ENCODE results near the gene IL4I1. TPM values are rescaled to one million over a fixed set of nuclear protein-coding genes. Genes with fewer than 3 reads are reported as not detected.
"Not testable (repeated sequence)": the region's sequence is repeated elsewhere in the genome, so short reads cannot be mapped to it uniquely, and the experiment has no call there.

Gene IL4I1, protein sequence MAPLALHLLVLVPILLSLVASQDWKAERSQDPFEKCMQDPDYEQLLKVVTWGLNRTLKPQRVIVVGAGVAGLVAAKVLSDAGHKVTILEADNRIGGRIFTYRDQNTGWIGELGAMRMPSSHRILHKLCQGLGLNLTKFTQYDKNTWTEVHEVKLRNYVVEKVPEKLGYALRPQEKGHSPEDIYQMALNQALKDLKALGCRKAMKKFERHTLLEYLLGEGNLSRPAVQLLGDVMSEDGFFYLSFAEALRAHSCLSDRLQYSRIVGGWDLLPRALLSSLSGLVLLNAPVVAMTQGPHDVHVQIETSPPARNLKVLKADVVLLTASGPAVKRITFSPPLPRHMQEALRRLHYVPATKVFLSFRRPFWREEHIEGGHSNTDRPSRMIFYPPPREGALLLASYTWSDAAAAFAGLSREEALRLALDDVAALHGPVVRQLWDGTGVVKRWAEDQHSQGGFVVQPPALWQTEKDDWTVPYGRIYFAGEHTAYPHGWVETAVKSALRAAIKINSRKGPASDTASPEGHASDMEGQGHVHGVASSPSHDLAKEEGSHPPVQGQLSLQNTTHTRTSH
- 5.9 TPM for total RNA-seq (2013)
- polyA plus RNA-seq, result 1 to 10 TPM; 5.6 to 7.6 (median 7.0) TPM
- polyA minus RNA-seq, result 7.5 and 12.1 TPM in 2 replicates
- 5.7 to 13.9 (median 9.4) reads per million in 11 experiments for total RNA-seq

DNA sequence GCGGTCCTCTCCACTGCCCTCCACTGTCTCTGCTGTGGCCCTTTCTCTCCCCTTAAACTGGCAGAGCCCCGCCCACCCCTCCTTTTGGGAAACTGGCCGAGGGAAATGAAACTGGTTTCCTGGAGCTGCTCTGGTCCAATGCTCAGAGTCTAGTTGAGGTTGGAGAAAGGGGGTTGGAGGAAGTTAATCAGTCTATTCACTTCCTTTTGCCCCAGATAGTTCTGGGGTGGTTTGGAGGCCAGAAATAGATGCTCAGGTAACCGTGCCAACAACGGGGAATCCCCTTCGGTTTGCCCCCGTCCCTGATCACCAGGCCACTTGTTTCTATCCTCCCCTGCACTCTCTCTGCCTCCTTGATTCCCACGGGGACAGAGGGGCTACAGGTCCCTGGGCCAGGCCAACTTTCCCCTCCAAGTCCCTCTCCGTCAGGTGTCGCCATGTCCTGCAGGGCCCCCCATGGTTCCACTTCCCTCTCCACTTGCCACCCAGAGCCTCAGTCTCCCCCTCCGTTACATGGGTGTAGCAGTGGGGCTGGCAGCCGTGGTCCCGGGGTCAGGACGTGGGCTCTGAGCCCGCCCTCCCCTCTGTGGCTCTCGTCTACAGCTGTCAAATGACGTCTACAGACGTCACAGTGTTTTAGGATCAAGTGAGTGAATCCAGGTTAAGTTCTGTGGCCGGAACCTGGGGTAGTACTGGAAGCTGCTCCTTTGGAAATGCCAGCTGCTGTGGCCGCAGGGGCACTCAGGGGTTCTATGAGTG is at the start of gene IL4I1:
IL4I1 (minus strand) TSS at position 25 of the 759 bp plus-strand sequence. CDS start 727 bp downstream, outside the sequence.
- Histone ChIP-seq H3K4me2 (replicated peaks; ENCODE audit: extremely low read depth, low read length, poor library complexity, severe bottlenecking) (peak within 1 kb of the TSS; percentile 83), H4K20me1 (ENCODE audit: insufficient read depth, low read length) (no peaks in the 10 kb centered on the region), H3K27me3 (ENCODE audit: control insufficient read depth in 2 of 2, insufficient read depth in 2 of 2, low read length in 2 of 2) (peaks cover 0 to 5% of the 10 kb centered on the region in 2 donors), H3K4me3 (replicated peaks in 1 of 3; ENCODE audit: low read depth in 2 of 3, low read length in 3 of 3) (peak within 1 kb of the TSS; percentile 3 to 72 (median 38)), H3K27ac (ENCODE audit: low read depth in 1 of 2, low read length in 2 of 2) (peak within 1 kb of the TSS; percentile 99 to 100), H3K9me3 (replicated peaks in 1 of 2; ENCODE audit: control insufficient read depth in 1 of 2, insufficient read depth in 1 of 2, low read length in 2 of 2) (no peaks in the 10 kb centered on the region), H3K36me3 (replicated peaks in 1 of 2; ENCODE audit: control insufficient read depth in 1 of 2, insufficient read depth in 2 of 2, low read length in 2 of 2) (no peaks in the 10 kb centered on the region), H2AFZ (ENCODE audit: insufficient read depth, low read depth, low read length, poor library complexity, severe bottlenecking) (no peak within 1 kb of the TSS), H3K9ac (ENCODE audit: insufficient read depth, low read length, poor library complexity, severe bottlenecking) (peak within 1 kb of the TSS; percentile 83), H3K4me1 (ENCODE audit: control insufficient read depth in 1 of 2, insufficient read depth in 2 of 2, low read length in 2 of 2) (peaks cover 42 to 43% of the 10 kb centered on the region in 2 donors), H3K79me2 (ENCODE audit: insufficient read depth, low read length) (no peaks in the 10 kb centered on the region)
- H3K27ac Mint-ChIP-seq, result peak within 1 kb of the TSS; percentile 97 to 100 (median 99)
- H3K27me3 Mint-ChIP-seq (ENCODE audit: low read depth in 3 of 3), result peaks cover 14 to 19% (median 17%) of the 10 kb centered on the region in 3 donors
- H3K9me3 Mint-ChIP-seq, result peaks cover 0 to 2% (median 0%) of the 10 kb centered on the region in 7 donors
- peak within 1 kb of the TSS; percentile 76 to 87 for H3K4me3 Mint-ChIP-seq
- DNase-seq, result peak; percentile 91
- TF ChIP-seq, protein P1, sequence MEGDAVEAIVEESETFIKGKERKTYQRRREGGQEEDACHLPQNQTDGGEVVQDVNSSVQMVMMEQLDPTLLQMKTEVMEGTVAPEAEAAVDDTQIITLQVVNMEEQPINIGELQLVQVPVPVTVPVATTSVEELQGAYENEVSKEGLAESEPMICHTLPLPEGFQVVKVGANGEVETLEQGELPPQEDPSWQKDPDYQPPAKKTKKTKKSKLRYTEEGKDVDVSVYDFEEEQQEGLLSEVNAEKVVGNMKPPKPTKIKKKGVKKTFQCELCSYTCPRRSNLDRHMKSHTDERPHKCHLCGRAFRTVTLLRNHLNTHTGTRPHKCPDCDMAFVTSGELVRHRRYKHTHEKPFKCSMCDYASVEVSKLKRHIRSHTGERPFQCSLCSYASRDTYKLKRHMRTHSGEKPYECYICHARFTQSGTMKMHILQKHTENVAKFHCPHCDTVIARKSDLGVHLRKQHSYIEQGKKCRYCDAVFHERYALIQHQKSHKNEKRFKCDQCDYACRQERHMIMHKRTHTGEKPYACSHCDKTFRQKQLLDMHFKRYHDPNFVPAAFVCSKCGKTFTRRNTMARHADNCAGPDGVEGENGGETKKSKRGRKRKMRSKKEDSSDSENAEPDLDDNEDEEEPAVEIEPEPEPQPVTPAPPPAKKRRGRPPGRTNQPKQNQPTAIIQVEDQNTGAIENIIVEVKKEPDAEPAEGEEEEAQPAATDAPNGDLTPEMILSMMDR (IDR thresholded peaks at IDR 0.05), result no peak
- intact Hi-C loops (cut with micrococcal nuclease), result loop anchor here in 1 of 2 donors (1.0 kb wide), 1 partner anchor 31 kb away; no protein-coding TSS in a partner anchor
- 2% methylated on average over 11 of the region's 20 CpGs for WGBS (ENCODE audit: insufficient coverage)
- H3K36me3 Mint-ChIP-seq, result peaks cover 3 to 13% of the 10 kb centered on the region in 2 donors
- peaks cover 44% of the 10 kb centered on the region for H3K4me1 Mint-ChIP-seq

DNA sequence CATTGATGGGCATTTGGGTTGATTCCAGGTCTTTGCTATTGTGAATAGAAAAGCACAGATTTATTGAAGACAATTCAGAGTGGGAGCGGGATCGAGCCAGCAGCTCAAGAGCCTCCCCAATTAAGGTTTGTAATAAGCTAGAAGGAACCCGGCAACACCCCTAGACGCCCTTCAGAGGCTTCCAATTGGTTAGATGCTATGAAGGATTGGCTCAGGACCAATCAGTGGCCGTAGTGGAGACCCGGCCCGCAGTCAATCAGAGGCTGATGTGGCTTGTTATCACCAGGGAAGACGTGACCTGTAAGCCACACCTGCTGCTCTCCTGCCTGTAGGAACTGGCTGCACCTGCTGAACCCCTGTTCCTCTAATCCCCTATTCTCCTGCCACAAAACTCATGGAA is 49.7 kb upstream of the IL4I1 start:
- no peak overlapping the region for H2AFZ ChIP-seq (ENCODE audit: insufficient read depth, low read depth, low read length, poor library complexity, severe bottlenecking)
- 94% methylated on average over 6 of the region's 8 CpGs for WGBS (ENCODE audit: insufficient coverage)
- no peaks in the 10 kb centered on the region for H3K36me3 ChIP-seq (replicated peaks in 1 of 2; ENCODE audit: control insufficient read depth in 1 of 2, insufficient read depth in 2 of 2, low read length in 2 of 2)
- H3K4me3 ChIP-seq (replicated peaks in 1 of 3; ENCODE audit: low read depth in 2 of 3, low read length in 3 of 3), result no peak overlapping the region
- intact Hi-C loops (cut with micrococcal nuclease), result no loop called here
- Mint-ChIP-seq H3K27me3 (ENCODE audit: low read depth in 3 of 3) (peaks cover 7 to 19% (median 18%) of the 10 kb centered on the region in 3 donors), H3K9me3 (peaks cover 0 to 7% (median 0%) of the 10 kb centered on the region in 7 donors), H3K27ac (peak overlapping the region in 1 of 7 donors; percentile 66), H3K36me3 (no peaks in the 10 kb centered on the region), H3K4me3 (no peak overlapping the region), H3K4me1 (peaks cover 36% of the 10 kb centered on the region)
- DNase-seq, result no peak
- no peaks in the 10 kb centered on the region for H4K20me1 ChIP-seq (ENCODE audit: insufficient read depth, low read length)
- H3K79me2 ChIP-seq (ENCODE audit: insufficient read depth, low read length), result no peaks in the 10 kb centered on the region
- no peak overlapping the region for H3K27ac ChIP-seq (ENCODE audit: low read depth in 1 of 2, low read length in 2 of 2)
- no peak overlapping the region for H3K9ac ChIP-seq (ENCODE audit: insufficient read depth, low read length, poor library complexity, severe bottlenecking)
- no peaks in the 10 kb centered on the region for H3K9me3 ChIP-seq (replicated peaks in 1 of 2; ENCODE audit: control insufficient read depth in 1 of 2, insufficient read depth in 1 of 2, low read length in 2 of 2)
- H3K4me1 ChIP-seq (ENCODE audit: control insufficient read depth in 1 of 2, insufficient read depth in 2 of 2, low read length in 2 of 2), result peaks cover 20 to 26% of the 10 kb centered on the region in 2 donors
- TF ChIP-seq, protein P1 (IDR thresholded peaks at IDR 0.05), result no peak
- no peaks in the 10 kb centered on the region for H3K27me3 ChIP-seq (ENCODE audit: control insufficient read depth in 2 of 2, insufficient read depth in 2 of 2, low read length in 2 of 2)
- no peak overlapping the region for H3K4me2 ChIP-seq (replicated peaks; ENCODE audit: extremely low read depth, low read length, poor library complexity, severe bottlenecking)

DNA sequence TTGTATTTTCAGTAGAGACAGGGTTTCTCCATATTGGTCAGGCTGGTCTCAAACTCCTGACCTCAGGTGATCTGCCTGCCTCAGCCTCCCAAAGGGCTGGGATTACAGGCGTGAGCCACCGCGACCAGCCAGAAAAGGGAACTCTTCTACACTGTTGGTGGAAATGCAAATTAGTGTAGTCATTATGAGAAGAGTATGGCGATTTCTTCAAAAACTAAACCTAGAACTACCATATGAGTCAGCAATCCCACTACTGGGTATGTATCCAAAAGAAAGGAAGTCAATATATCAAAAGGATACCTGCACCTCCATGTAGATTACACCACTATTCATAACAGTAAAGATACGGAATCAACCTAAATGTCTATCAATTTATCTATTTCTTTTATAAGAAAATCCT is 47.9 kb upstream of the IL4I1 start:
- H3K79me2 ChIP-seq (ENCODE audit: insufficient read depth, low read length); H3K36me3 Mint-ChIP-seq; H3K27ac ChIP-seq (ENCODE audit: low read depth in 1 of 2, low read length in 2 of 2); H2AFZ ChIP-seq (ENCODE audit: insufficient read depth, low read depth, low read length, poor library complexity, severe bottlenecking); H3K9me3 Mint-ChIP-seq; H4K20me1 ChIP-seq (ENCODE audit: insufficient read depth, low read length); H3K9me3 ChIP-seq (replicated peaks in 1 of 2; ENCODE audit: control insufficient read depth in 1 of 2, insufficient read depth in 1 of 2, low read length in 2 of 2); H3K27me3 ChIP-seq (ENCODE audit: control insufficient read depth in 2 of 2, insufficient read depth in 2 of 2, low read length in 2 of 2); H3K36me3 ChIP-seq (replicated peaks in 1 of 2; ENCODE audit: control insufficient read depth in 1 of 2, insufficient read depth in 2 of 2, low read length in 2 of 2); H3K9ac ChIP-seq (ENCODE audit: insufficient read depth, low read length, poor library complexity, severe bottlenecking): not testable (repeated sequence)
- Mint-ChIP-seq H3K4me1 (peaks cover 26% of the 10 kb centered on the region), H3K27ac (peak overlapping the region; percentile 42 to 87 (median 74)), H3K4me3 (peak overlapping the region in 1 of 2 donors; percentile 24), H3K27me3 (ENCODE audit: low read depth in 3 of 3) (peaks cover 2 to 17% (median 13%) of the 10 kb centered on the region in 3 donors)
- WGBS (ENCODE audit: insufficient coverage), result no CpG with 5 or more reads among the region's 5 CpGs
- peak overlapping the region; percentile 36 for H3K4me2 ChIP-seq (replicated peaks; ENCODE audit: extremely low read depth, low read length, poor library complexity, severe bottlenecking)
- peak; percentile 49 to 68 (median 67) for DNase-seq
- peaks cover 15 to 20% of the 10 kb centered on the region in 2 donors for H3K4me1 ChIP-seq (ENCODE audit: control insufficient read depth in 1 of 2, insufficient read depth in 2 of 2, low read length in 2 of 2)
- intact Hi-C loops (cut with micrococcal nuclease), result loop anchor here in 1 of 2 donors (2.0 kb wide), 1 partner anchor 24 kb away; no protein-coding TSS in a partner anchor
- peak overlapping the region in 1 of 3 experiments; percentile 43 for H3K4me3 ChIP-seq (replicated peaks in 1 of 3; ENCODE audit: low read depth in 2 of 3, low read length in 3 of 3)
